Fibroblast of pulmonary artery (primary cell): ENCODE data around the gene OR2A42.
A peak's percentile ranks its signal among the peaks of the same experiment; 100 is the strongest.
"Not testable (repeated sequence)": the region's sequence is repeated elsewhere in the genome, so short reads cannot be mapped to it uniquely, and the experiment has no call there.

Experiments used
- DNase-seq: peaks from one replicate; pipeline ENCODE4 v3.0.0-alpha.2; 2010; ENCODE audit warnings: low read depth
- H3K4me3 ChIP-seq: replicated peaks from 2 replicates; pipeline ENCODE4 v1.5.1; 2011; ENCODE audit warnings: low read depth, mild to moderate bottlenecking, control low read depth, low read length, moderate library complexity
- TF ChIP-seq, protein P1 (sequence below): IDR thresholded peaks from 2 replicates; pipeline ENCODE4 v1.5.1; 2011; ENCODE audit warnings: mild to moderate bottlenecking, control low read depth, low read length, inconsistent platforms; ENCODE audit errors: missing control alignments

OR2A42 gene

GRCh38 chr7:144179165-144179479 lies 60.3 kb downstream of the OR2A42 start:
- not testable (repeated sequence) for H3K4me3 ChIP-seq, DNase-seq

DNA sequence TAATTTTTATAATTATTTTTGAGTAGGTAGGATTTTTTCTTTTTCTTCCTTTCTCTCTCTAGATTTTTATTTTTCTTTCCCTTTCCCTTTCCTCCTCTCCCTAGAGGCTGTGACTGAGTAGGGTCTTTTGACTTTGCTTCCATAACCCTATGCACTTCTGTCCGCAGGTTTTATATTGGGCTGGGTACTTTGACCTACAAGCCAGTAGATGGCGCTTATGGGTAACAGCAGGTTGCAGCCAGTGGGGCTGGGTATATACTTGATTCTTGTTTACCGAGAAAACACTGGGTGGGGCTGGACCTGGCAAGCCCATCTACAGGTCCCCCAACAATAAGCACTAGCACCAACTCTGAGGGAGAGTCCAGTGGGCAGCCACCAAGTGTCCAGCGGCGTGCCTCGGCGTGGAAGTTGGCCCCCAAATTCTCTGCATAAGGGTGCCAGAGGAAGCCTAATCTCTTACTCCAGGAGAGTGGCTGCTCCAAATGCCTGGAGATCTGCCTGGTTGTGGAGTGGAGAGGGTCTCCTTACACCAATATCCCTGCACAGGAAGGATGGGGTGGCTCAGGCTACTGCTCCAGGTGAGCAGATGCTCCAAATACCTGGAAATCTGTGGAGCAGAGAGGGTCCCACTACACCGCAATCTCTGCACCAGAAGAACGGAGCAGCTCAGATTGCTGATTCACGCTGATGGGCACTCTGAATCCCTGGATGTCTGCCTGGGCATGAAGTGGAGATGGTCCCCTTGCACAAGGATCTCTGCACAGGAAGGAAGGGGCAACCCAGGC lies 60.8 kb downstream of the OR2A42 start:
- peak; percentile 56 for DNase-seq
- TF ChIP-seq, protein P1, sequence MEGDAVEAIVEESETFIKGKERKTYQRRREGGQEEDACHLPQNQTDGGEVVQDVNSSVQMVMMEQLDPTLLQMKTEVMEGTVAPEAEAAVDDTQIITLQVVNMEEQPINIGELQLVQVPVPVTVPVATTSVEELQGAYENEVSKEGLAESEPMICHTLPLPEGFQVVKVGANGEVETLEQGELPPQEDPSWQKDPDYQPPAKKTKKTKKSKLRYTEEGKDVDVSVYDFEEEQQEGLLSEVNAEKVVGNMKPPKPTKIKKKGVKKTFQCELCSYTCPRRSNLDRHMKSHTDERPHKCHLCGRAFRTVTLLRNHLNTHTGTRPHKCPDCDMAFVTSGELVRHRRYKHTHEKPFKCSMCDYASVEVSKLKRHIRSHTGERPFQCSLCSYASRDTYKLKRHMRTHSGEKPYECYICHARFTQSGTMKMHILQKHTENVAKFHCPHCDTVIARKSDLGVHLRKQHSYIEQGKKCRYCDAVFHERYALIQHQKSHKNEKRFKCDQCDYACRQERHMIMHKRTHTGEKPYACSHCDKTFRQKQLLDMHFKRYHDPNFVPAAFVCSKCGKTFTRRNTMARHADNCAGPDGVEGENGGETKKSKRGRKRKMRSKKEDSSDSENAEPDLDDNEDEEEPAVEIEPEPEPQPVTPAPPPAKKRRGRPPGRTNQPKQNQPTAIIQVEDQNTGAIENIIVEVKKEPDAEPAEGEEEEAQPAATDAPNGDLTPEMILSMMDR: peak; percentile 42
- H3K4me3 ChIP-seq: not testable (repeated sequence)
